ENCODE data around the gene PLEKHA6.
A peak's percentile ranks its signal among the peaks of the same experiment; 100 is the strongest.

PLEKHA6 gene

DNA sequence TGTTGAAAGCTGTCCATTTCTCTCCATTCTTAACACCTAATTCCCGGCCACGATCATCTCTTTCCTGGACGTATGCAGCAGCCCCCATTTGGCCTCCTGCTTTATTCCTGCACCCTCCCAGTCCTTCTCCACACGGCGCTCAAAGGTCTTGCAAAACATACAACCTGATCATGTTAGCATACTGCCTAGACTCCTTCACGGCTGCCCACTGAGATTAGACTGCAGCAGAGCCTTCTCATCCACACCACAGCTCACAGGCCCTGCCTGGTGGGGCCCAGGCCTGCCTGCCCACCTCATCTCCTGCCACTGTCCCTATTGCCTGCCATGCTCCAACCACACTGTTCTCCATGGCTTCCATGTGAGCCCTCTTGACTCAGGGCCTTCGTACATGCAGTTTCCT lies 148.7 kb downstream of the PLEKHA6 start:
- no peak for ATAC-seq

DNA sequence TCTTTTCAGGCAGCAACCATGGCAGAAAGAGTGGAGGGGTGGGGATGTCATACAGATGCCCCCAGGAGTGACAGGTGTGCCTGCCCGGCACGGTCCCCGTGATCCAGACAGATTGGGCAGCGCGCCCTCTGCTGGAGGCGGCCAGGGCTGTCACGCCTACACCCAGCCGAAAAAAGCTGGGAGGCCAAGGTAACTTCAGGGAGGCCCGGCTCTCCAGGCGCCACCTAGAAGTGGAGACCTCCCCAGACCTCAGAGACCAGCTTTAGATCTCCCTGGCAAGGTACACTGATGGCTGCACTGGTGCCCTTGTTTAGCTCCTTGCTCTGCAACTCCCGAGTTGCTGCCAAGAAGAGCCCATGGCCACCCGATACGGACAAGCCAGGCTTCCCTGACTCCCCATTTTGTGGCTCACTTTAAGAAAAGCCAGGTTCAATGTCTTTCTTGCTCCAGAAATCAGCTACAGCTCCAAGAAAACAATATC lies 152.6 kb downstream of the PLEKHA6 start:
- peak; percentile 87 for DNase-seq
- ATAC-seq: peak; percentile 87

More for the DNA sequence above, 148.7 kb downstream of the PLEKHA6 start:
- DNase-seq: no peak

DNA sequence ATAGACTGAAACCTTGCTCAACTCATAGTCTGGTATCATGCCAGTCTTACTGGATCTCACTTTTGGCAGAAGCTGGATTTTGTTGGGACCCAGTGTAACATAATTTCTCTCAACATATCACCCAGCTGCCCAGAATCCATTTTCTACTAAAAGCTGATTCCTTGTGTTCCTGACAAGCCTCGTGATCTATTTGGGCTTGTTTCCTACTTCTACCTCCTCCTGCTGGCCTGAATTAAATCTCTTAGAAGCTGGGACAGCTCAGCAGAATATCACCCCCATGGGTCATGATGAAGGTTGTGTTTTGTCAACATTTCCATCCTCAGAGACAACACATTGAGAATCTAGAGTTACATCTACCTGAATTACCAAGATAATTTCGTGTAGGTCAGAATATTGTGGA lies 153.6 kb downstream of the PLEKHA6 start:
- DNase-seq (no peak), ATAC-seq (no peak)

DNA sequence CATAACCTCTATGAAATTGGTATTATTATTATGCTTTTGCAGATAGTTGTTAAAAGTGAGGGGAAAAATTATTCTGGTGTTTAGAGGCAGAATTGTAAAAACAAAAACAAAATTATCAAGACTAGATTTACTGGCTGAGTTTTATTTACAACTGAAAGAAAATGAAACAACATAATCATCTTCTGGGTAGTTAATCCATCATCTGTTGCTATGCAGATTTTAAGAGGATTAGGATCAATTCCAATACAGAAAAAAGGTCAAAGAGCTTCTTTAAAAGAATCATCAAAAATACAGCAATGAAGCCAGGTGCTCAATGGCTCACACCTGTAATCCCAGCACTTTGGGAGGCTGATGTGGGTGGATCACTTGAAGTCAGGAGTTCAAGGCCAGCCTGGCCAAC lies 154.2 kb downstream of the PLEKHA6 start:
- DNase-seq (no peak), ATAC-seq (no peak)

DNA sequence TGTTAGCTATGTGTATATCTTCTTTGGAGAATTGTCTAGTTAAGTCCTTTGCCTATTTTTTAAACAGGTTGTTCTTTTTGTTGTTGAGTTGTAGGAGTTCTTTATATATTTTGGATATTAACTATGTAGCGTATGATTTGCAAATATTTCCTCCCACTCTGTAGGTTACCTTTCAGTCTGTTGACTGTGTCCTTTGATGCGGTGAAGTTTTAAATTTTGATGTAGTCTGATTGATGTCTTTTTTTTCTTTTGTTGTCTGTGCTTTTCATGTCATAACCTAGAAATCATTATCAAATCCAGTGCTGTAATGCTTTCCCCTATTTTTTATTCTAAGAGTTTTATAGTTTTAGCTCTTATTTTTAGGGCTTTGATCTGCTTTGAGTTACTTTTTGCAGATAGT lies 154.8 kb downstream of the PLEKHA6 start:
- no peak for ATAC-seq
- no peak for DNase-seq

DNA sequence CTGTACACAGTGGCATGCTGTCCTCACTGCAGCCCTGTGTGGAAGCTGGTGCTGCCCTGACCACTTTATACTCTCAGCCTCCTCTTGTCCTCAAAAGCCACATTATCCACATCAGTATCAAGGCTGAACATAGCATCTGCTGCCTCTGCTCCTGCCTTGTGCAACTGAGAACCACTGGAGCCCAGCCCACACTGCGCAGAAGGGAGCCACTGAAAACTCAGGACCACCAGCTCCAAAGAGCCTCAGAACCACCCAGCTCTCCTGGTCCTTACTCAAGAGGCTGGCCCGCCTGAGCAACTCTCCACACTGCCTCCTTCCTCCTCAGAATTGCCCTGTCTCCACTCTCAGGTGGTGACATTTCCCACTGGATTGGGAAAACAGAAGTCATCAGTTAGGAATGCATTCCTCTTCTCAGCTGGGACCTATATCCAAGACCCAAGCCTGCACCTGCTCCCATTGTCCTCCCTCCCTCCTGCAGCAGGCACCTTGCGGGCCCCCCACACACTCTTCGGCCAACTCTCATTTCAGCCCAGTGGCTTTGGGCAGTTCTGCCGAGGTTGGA lies 156.4 kb downstream of the PLEKHA6 start:
- ATAC-seq (no peak), DNase-seq (no peak)

DNA sequence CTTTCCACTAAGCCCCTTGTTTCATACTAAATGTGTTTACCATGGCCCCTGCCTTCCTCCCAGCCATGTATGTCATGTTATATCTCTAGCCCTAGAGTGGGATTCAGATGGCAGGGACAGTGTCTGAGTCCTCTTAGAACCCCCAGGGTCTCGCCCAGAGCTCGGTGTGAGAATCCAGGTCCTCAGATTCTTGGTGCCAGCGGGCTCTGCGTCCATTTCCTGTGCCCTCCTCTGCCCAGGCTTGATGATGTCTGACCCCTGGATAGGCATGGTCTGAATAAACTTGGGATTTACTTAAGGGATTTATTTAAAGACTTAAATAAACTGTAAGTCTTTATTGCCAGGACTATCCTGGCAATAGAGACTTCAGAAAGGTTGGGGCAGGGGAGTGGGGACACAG lies 157.2 kb downstream of the PLEKHA6 start:
- DNase-seq: no peak
- no peak for ATAC-seq

DNA sequence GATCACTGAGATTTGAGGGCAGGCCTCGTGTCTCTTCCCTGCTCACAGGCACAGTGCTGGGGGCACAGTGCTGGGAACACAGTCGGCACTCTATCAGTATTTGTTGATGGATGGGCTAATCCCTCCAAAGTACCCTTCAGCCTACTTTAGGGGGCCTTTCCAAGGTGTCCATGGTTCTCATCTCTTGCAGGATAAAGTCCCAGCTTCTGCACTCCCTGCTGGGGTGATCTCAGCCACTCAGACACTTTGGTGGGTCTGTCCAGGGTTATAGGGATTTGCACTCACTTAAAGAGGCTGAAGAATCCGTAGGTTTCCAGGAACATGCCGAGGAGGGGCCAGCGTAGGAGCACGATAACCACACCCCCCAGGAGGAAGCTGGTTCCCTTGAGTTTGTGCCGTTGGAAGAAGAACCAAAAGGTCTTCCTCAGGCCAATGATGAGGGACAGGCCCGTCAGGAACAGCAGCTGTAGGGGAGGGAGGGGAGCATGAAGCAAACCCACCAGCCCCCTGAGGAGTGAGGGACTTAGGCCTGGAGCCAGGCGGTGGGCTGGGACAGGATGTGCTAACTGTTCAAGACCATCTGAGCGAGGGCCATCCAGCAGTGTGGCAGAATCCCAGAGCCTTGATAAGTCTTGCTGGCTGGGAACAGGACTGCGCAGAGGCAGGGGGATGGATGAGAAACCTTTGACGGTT lies 158.2 kb downstream of the PLEKHA6 start:
- DNase-seq (no peak), ATAC-seq (no peak)

DNA sequence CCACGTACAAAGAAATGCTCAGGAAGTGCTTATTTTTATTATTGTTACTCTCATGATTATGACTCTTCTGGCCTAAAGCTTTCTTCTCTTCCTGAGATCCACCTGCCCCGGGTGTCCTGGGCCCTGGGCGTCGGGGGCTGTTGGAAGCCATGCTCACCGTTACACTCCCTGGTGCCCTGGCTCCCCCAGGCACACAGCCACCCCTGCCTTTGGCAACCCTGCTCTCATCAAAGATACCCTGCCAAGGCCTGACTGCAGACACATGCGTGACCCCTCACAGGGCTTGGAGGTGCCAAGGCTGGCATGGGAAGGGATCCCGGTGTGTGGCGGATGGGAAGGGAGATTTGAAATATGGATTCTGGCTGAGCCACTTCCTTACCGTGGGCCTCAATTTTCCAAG lies 160.2 kb downstream of the PLEKHA6 start:
- no peak for ATAC-seq
- DNase-seq: no peak

DNA sequence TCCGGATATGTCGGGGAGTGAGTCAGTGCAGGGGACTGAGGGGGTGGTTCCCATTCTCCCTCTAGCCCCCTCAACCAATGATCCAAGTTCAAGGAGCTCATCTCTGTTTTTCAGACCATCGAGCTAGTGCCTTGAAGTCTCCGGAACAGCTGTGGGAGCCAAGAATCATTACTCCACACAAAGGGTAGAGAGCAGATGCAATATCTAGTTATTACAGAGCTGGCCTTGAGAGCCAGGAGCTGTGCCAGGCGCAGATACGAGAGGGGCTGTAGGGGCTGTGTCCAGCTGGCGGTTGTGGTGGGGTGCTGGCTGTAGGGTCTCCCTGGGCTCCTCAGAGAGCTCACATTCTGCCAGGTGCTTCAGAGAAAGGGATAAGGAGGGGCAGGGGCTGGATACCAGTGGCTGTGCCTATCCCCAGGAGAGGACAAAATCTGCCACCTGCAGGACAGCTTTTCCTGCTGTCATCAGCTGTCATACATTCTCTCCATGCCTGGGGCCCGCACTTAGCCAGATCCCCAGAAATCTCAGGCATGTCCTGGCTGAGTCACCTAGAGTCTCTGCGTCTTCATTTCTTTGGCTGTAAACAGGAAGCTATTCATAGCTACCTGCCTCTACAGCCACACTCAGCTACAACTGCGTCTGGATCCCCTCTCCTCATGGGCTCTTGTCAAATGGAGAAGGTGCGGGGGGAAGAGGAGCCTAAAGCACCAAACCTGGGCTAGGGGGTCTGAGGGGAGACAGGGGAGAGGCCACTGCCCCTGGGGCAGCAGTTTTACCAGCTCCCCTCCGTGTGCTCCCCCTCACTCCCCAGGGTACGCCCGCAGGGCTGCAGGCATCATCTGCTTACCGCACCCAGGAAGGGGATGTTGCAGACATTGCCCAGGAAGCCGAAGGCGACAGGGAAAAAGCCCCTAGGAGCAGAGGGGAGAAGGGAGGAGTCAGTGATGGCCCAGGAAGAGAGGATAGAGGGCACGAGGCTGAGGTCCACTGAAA lies 161.1 kb downstream of the PLEKHA6 start:
- ATAC-seq: no peak
- DNase-seq: no peak

DNA sequence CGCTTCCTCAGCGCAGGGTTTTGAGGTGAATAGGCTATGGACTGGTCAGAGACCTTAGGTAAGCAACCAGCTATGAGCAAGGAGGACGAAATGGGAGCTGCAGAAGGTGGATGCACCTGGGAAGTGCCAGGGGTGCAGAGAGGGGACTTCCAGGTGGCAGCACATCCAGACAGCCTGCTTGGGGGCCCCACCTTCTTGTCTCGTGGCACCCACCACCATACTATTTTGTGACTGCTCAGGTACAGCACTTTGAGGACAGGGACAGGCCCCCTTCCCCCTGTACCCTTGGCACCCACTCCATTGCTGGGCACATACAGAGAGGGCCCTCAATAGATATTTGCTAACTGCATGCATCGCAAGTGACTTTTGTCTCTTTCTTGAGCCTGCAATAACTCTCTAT lies 162.7 kb downstream of the PLEKHA6 start:
- no peak for DNase-seq
- ATAC-seq: no peak

DNA sequence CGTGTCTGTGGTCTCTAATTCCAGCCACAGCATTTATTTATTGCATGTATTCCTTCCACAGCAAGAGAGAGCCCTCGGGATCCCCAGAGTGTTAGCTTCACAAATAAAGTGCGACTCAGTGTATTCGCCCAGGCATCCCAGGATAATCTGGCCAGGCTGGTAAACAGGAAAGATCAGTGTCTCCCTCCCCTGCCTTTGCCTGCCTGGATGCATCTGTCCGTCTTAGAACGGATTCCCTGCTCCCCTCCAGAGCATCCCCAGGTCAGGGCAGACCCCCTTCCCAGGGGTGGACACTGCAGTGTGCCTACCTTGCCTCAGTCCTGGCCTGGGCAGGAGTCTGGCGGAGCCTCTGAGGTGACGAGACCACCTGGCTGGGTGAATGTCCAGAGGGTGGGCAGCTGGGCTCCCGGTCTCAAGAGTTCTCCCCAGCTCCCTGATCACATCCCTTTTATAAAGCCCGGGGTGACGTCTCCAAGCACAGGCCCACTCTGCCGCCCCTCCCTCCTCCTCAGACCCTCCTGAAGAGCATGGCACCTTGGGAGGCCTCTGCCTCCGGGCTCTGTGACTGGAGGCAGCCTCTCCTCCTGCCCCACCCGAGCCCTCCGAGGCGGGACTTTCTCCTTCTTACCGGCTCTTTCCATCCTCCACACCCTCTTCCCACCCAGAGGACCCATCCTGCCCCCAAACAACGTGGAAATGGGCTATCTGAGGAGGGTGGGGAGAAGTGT lies 163.5 kb downstream of the PLEKHA6 start, which contains the start of gene KISS1:
Gene KISS1 (minus strand): TSS at position 424 of the 728 bp plus-strand sequence. CDS start 3,615 bp downstream, outside the sequence.
- DNase-seq: no peak
- ATAC-seq: no peak

DNA sequence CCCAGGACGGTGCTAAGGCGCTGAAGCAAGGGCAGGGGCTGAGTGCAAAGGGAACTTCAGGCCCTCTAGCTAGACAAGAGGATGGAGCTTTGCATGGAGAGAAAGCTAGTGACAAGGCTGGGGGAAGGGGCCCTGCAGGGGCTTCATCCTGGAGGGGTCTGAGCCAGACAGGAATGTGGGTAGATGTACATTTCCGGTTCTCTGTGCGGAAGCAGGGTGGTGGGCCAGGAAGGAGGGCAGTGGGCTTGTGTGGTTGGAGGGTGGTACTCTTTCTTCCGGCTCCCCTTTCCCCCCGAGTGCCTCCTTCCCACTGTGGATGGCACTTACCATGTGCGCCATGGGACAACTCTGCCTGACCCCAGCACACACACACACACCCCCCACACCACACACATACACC lies 165.0 kb downstream of the PLEKHA6 start:
- DNase-seq: no peak
- ATAC-seq: no peak

DNA sequence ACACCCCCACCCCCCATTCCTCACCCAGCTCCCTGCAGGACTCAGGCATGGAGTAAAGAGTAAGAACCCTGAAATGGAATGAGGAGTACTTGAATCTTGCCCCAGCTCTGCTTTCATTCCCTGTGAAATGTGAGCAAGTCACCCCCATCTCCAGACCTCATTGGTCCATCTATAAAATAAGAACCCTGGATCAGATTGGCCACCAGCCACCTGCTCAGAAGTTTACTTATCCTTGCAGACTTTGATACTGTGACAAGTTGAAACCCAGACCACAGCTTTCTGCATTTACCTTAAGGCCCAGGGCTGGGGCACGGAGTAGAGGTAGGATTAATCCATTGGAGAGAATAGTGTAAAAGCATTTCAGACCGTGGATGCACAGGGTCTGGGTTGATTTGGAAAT lies 165.6 kb downstream of the PLEKHA6 start:
- ATAC-seq (no peak), DNase-seq (no peak)

DNA sequence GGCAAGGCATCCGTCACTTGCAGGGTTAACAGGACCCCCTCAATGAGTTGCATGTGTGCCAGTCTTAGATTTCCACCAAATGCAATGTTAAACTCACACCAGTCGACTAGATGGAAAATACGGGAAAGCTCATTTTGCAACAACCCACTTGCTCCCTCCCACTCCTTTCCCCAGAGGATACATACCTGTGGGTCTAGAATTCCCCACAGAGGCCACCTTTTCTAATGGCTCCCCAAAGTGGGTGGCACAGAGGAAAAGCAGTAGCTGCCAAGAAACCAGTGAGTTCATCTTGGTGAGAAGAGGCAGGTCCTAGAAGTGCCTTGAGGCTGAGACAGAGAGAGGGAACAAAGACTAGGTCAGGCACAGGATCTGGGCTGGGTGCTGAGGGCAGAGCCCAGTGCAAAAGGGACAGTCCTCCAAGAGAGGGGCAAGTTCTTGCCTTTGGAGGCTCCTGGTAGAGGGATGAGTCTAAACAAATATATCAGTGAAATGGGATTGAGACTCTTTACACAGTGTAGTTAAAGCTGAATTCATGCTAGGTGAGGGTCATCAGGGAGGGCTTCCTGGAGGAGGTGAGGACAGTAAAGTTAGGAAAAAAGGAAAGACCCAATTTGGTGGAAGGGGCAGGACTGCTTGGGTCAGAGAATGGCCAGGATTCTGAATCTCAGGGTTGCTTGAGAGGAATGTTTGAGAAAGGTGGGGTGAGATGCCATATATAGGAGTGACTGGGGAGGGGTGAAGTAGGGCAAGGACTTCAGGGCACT lies 167.0 kb downstream of the PLEKHA6 start:
- no peak for DNase-seq
- no peak for ATAC-seq

DNA sequence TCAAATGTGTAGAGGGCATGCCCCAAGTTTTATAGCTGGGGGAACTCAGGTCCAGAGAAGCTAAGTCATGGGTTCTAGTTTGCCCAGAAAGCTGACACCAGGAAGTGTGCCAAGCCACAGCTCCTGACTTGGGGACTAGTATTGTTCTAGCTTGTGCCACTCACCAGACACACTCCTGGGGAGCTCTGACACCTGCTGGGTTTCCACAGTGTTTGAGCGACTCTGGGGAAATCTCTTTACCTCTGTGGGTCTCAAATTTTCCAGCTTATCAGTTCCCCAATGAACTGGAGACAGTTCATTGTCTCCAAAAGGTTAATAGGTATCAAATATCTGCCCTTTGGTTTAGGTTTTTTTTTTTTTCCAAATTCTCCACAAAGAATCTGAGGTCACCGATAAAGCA lies 167.7 kb downstream of the PLEKHA6 start:
- no peak for DNase-seq
- ATAC-seq: no peak

DNA sequence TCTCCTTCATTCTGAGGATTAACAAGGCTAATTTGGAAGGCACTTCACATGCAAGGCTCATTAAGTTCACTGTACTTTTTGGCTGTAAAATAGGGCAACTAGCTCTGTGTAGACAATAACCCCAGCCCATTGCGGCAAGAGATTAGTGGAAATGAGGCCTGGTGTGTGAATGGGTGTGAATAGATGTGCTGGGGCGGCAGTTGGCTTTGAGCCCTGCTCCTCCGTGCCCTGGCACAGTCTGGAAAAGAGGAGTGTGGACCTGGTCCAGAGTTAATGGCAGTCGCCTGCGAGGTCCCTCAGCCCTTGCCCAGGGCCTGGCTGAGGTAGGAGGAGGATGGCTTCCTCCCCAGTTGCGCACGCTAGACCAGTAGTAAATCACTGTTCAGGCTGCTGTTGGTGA lies 168.3 kb downstream of the PLEKHA6 start:
- DNase-seq (no peak), ATAC-seq (no peak)

DNA sequence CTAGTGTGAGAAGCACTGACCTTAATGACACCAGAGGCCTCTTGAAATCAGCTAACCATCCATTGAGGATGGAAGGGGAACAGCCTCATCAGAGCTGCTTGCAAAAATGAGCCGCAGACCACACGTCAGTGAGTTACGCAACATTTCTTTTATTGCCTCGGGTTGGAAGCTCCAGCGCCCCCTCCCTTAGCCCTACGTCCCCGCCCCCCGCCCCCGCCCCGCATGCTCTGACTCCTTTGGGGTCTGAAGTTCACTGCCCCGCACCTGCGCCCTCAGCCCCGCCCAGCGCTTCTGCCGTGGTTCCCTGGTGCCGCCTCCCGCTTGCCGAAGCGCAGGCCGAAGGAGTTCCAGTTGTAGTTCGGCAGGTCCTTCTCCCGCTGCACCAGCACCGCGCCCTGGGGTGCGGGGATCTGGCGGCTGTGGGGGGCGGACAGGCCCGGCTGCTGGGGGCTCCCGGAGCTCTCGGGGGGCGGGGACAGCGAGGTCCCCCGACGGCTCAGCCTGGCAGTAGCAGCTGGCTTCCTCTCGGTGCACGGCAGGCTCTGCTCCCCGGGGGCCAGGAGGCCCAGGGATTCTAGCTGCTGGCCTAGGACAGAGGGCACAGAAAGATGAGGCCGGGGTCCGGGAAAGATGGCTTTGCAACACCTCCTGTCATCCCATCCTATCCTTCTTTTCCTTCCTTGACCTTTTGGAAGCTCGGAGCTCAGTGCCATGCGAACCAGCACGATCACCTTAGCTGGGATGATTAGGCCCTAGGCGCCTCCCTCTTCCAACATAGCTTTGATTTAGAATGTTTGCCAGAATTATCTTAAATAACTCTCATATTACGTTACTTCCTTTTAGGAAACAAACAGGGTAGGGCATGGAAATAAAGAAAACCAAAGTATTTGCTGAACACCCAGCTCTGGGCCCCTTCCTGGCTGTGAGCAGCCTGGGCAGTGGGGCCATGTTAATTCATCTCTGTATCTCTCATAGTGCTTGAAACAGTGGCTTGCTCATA lies 169.2 kb downstream of the PLEKHA6 start:
- DNase-seq: peak; percentile 23
- no peak for ATAC-seq

DNA sequence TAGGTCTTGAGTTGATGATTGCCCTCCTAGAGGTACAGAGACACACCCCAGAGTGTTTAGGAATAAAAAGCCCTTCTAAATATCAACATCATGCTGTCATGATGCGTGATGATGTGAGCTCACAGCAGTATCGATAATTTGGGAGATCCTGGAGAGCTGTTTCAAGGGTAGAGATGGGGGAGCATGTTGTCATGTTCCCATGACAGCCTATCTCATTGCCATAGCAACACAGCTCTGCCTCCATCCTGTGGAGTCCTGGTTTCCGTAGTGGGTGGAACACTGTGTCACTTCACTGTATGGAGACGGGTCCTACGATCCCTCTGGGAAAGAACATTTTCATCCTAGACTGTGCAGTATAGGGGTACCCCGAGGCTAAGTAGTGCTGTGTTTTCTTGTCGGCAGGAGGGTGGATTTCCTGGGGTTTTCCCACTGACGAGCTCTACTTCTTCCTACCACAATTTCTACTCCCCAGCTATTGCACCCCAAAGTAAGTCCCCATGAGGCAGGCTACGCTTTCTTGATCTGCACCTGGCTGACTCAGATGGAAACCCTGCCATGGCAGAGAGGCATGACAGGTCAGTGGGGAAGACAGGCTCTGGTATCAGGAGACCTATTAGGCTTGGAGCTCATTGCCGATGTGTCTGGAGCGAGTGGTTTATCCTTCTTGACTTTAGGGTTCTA lies 170.6 kb downstream of the PLEKHA6 start:
- no peak for ATAC-seq

More for the DNA sequence above, 170.6 kb downstream of the PLEKHA6 start:
- no peak for DNase-seq
